ENCODE measurements around the gene PLEKHG1. TPM values are rescaled to one million over a fixed set of nuclear protein-coding genes. Genes with fewer than 3 reads are reported as not detected.
A peak's percentile ranks its signal among the peaks of the same experiment; 100 is the strongest.

The PLEKHG1 gene
- total and polyA plus RNA-seq, 2 experiments from 2014 or later, result 2.3 to 8.5 TPM

GRCh38 chr6:150569161-150569560, 30.5 kb upstream of the PLEKHG1 start:
- H3K4me3 ChIP-seq, result no peak overlapping the region
- H3K36me3 ChIP-seq, result no peaks in the 10 kb centered on the region
- peak overlapping the region; percentile 18 for H3K27ac ChIP-seq
- H3K27me3 ChIP-seq, result no peaks in the 10 kb centered on the region
- H3K9me3 ChIP-seq (ENCODE audit: low read depth), result no peaks in the 10 kb centered on the region
- DNase-seq (ENCODE audit: low read depth in 1 of 2, low spot score in 1 of 2), result no peak
- peaks cover 37% of the 10 kb centered on the region for H3K4me1 ChIP-seq (ENCODE audit: low read depth)
- TF ChIP-seq, protein P1, sequence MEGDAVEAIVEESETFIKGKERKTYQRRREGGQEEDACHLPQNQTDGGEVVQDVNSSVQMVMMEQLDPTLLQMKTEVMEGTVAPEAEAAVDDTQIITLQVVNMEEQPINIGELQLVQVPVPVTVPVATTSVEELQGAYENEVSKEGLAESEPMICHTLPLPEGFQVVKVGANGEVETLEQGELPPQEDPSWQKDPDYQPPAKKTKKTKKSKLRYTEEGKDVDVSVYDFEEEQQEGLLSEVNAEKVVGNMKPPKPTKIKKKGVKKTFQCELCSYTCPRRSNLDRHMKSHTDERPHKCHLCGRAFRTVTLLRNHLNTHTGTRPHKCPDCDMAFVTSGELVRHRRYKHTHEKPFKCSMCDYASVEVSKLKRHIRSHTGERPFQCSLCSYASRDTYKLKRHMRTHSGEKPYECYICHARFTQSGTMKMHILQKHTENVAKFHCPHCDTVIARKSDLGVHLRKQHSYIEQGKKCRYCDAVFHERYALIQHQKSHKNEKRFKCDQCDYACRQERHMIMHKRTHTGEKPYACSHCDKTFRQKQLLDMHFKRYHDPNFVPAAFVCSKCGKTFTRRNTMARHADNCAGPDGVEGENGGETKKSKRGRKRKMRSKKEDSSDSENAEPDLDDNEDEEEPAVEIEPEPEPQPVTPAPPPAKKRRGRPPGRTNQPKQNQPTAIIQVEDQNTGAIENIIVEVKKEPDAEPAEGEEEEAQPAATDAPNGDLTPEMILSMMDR (IDR thresholded peaks at IDR 0.05; ENCODE audit: low read depth, low read length), result no peak

DNA sequence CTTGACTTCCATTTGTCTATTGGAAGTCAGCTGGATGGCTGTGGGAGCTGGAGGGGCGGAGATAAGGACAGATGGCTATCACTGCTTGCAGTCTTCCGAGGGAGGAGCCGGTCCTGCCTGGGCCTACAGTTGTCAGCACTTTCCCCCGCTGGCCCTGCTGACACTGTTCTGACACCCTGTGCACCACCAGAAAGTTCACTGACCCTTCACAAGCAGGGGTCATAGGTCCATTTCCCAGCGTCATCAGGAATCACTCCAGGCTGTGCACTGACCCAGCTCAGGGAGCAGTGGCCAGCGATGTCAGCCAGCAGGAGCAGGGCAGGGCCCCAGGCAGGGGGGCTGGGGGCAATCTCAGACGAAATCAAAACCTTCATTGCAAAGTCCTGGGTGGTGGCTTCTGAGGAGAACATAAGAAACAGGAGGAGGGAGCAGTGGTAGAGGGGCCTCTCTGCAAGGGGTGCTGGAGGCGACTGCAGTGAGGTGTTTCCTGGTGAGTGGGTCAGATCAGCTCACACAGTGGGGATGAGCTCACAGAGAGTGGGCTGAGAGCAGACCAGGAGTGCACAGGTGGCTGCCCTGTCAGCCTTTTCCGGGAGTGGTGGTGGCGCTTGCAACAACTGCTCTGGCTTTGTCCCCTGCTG, 26.5 kb upstream of the PLEKHG1 start:
- H3K27ac ChIP-seq, result peak overlapping the region; percentile 45
- no peak overlapping the region for H3K4me3 ChIP-seq
- no peaks in the 10 kb centered on the region for H3K36me3 ChIP-seq
- peak in 1 of 2 donors; percentile 32 for DNase-seq (ENCODE audit: low read depth in 1 of 2, low spot score in 1 of 2)
- no peaks in the 10 kb centered on the region for H3K27me3 ChIP-seq
- no peaks in the 10 kb centered on the region for H3K9me3 ChIP-seq (ENCODE audit: low read depth)
- TF ChIP-seq, protein P1 (IDR thresholded peaks at IDR 0.05; ENCODE audit: low read depth, low read length), result no peak
- peaks cover 24% of the 10 kb centered on the region for H3K4me1 ChIP-seq (ENCODE audit: low read depth)

DNA sequence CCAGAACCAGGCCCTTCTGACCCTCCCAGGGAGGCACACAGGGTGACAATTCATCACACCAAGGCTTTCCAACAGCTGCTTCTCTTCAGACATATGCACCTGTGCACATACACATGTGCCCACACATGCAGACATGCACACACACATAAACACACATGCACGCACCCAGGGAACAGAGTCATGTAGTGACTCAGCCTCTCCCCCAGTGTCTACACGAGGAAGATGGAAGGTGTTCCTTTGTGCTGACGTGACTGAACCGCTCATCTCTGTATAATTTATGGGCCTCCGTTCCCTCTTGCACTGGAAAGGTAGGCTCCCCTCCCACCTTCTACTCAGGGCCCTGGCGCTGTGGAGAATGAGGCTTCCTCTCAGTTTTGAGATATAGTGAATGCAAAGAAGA, 23.8 kb upstream of the PLEKHG1 start:
- Histone ChIP-seq H3K27ac (no peak overlapping the region), H3K36me3 (no peaks in the 10 kb centered on the region), H3K9me3 (ENCODE audit: low read depth) (no peaks in the 10 kb centered on the region), H3K4me3 (no peak overlapping the region), H3K27me3 (no peaks in the 10 kb centered on the region), H3K4me1 (ENCODE audit: low read depth) (peaks cover 13% of the 10 kb centered on the region)
- TF ChIP-seq, protein P1 (IDR thresholded peaks at IDR 0.05; ENCODE audit: low read depth, low read length), result no peak
- no peak for DNase-seq (ENCODE audit: low read depth in 1 of 2, low spot score in 1 of 2)

- no peaks in the 10 kb centered on the region for H3K36me3 ChIP-seq
- DNase-seq (ENCODE audit: low read depth in 1 of 2, low spot score in 1 of 2), result no peak
- H3K27me3 ChIP-seq, result no peaks in the 10 kb centered on the region
- H3K4me1 ChIP-seq (ENCODE audit: low read depth), result peaks cover 13% of the 10 kb centered on the region
- H3K27ac ChIP-seq, result no peak overlapping the region
- no peak overlapping the region for H3K4me3 ChIP-seq
- H3K9me3 ChIP-seq (ENCODE audit: low read depth), result no peaks in the 10 kb centered on the region
- TF ChIP-seq, protein P1 (IDR thresholded peaks at IDR 0.05; ENCODE audit: low read depth, low read length), result no peak
These were observed 22.9 kb upstream of the PLEKHG1 start for GRCh38 chr6:150576651-150577226.

DNA sequence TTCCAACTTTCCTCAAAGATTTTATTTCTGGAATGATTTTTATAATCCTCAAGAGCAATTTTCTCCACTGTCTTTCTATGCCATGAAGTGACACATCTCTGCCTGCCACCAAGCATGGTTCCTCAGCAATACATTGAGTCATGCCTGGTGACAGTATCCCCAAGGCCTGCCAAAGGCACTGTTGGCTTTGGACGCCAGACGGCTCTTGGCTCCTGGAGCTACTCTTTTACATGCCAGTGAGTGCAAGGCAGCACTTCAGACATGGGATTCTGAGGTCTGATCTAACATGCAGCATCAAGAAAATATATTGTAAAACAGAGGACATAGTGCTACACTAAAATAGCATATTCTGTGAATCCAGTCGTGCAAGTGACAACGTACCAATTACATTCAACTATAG, 20.1 kb upstream of the PLEKHG1 start:
- Histone ChIP-seq H3K27ac (no peak overlapping the region), H3K9me3 (ENCODE audit: low read depth) (no peaks in the 10 kb centered on the region), H3K36me3 (no peaks in the 10 kb centered on the region), H3K4me3 (no peak overlapping the region), H3K4me1 (ENCODE audit: low read depth) (no peaks in the 10 kb centered on the region), H3K27me3 (no peaks in the 10 kb centered on the region)
- TF ChIP-seq, protein P1 (IDR thresholded peaks at IDR 0.05; ENCODE audit: low read depth, low read length), result no peak
- DNase-seq (ENCODE audit: low read depth in 1 of 2, low spot score in 1 of 2), result no peak

All from cardiac muscle cell (in vitro differentiated cells and primary cell).